GM18870 (cell line): ENCODE measurements around the gene ACBD6.
A peak's percentile ranks its signal among the peaks of the same experiment; 100 is the strongest.

Source experiments
- ATAC-seq: cut with Tn5 transposase; IDR thresholded peaks from one replicate; pipeline ENCODE4 v1.9.1; 2021; ENCODE audit warnings: moderate library complexity; ENCODE audit not compliant: unreplicated experiment

Gene ACBD6

GRCh38 chr1:180527101-180527669, 24.8 kb upstream of the ACBD6 start:
- ATAC-seq, result no peak

- no peak for ATAC-seq
These were observed 23.3 kb upstream of the ACBD6 start for GRCh38 chr1:180525715-180526039.

- no peak for ATAC-seq
These were observed 22.7 kb upstream of the ACBD6 start for GRCh38 chr1:180524915-180525714.

GRCh38 chr1:180524160-180524914, 22.0 kb upstream of the ACBD6 start:
- ATAC-seq, result no peak

GRCh38 chr1:180522213-180522515, 19.8 kb upstream of the ACBD6 start:
- no peak for ATAC-seq

GRCh38 chr1:180521474-180522212, 19.3 kb upstream of the ACBD6 start:
- no peak for ATAC-seq

- ATAC-seq, result no peak
These were observed 17.5 kb upstream of the ACBD6 start for GRCh38 chr1:180519846-180520245.

GRCh38 chr1:180515857-180516388, 13.5 kb upstream of the ACBD6 start:
- peak; percentile 84 for ATAC-seq

GRCh38 chr1:180515364-180515763, 13.0 kb upstream of the ACBD6 start:
- ATAC-seq, result no peak

GRCh38 chr1:180513531-180513930, 11.2 kb upstream of the ACBD6 start:
- no peak for ATAC-seq

GRCh38 chr1:180510882-180511281, 8.5 kb upstream of the ACBD6 start:
- no peak for ATAC-seq

GRCh38 chr1:180508725-180509097, 6.3 kb upstream of the ACBD6 start:
- no peak for ATAC-seq

GRCh38 chr1:180507795-180508724, 5.7 kb upstream of the ACBD6 start:
- no peak for ATAC-seq

- no peak for ATAC-seq
These were observed 3.5 kb upstream of the ACBD6 start for GRCh38 chr1:180505732-180506335.

GRCh38 chr1:180504186-180504585, 1.8 kb upstream of the ACBD6 start:
- no peak for ATAC-seq

GRCh38 chr1:180503280-180503862, 994 bp upstream of the ACBD6 start:
- ATAC-seq, result peak; percentile 7

- peak; percentile 22 for ATAC-seq
These were observed 464 bp downstream of the ACBD6 start for GRCh38 chr1:180501865-180502360.

- no peak for ATAC-seq
These were observed 1.7 kb downstream of the ACBD6 start for GRCh38 chr1:180500689-180501088.

GRCh38 chr1:180498594-180498993, 3.8 kb downstream of the ACBD6 start:
- no peak for ATAC-seq
